GM18511 (cell line): Measurements from ENCODE around the gene PCNX3.

Source experiments
- ATAC-seq: cut with Tn5 transposase; IDR thresholded peaks from one replicate; pipeline ENCODE4 v1.9.1; 2021; ENCODE audit warnings: mild to moderate bottlenecking, moderate library complexity; ENCODE audit not compliant: unreplicated experiment

PCNX3 gene

DNA sequence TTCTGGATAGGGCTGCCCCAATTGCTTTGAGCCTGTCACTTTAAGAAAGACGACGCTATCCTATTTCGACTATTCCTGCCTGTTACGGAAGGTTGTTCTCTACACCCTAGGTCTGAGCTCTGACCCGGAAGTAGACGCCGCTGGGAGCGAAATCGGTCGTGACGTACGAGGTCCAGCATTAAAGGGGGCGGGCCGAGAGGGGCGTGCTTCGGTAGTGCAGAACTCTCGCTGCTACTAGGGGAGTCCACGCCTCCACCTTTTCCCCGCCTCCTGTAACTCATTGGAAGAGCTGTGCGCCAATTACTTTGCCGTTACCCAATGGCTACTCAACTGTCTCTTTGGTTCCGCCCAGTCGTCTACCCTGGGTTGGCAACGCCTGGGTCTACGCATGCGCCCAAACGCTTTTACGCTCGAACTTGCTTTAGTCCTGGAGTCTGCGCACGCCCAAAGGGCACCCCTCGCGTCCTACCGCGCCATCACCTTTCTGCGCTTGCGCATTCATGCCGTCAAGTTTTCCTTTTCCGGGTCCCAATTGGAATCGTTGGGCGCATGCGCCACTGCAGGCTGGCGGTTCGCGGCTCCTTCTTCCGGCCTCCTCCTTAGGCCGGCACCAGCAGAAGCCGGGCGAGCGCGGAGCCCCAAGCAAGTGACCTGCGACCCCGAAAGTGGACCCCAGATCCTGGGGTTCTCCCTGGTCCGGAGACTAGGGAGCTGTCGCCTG lies at the start of gene PCNX3:
TSS of gene PCNX3 (plus strand) at position 548 of the 721 bp plus-strand sequence. CDS start 536 bp downstream, outside the sequence.
- peak; percentile 78 for ATAC-seq

DNA sequence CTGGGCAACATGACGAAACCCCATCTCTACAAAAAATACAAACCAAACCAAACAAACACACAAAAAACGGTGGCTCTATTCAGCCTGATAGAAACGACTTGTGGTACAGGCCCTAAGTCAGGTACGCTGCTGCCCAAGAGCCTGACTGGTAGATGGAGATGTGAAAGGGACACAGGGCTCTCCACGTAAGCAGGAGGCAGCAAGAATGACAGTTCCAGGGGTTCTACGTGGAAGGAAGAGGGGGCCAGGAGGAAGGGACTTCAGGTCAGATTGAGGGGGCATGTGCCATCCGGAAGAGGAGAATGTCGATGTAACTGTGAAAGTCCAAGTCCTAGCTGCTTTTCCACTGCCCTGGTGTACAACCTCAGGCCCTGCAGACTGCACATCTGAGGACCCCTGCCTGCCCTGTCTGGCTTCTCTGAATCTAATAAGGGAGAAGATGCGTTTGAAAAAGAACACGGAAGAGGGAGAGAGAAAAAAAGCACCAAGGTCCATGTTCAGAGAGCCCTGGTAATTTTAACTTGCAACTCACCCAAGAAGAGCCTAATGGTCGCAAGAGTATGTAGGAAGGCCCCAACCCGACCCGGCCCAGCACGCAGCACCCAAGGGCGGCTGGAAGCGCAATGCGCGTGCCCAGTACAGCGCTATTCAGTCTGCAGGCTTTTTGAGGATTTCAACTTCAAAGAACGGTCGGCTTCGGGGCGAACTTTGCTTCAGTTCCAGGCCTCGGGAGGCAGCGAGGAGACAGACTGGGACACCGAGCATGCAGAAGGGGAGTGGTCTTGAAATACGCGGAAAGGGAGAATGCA lies 46.2 kb upstream of the PCNX3 start:
- ATAC-seq: peak; percentile 12

DNA sequence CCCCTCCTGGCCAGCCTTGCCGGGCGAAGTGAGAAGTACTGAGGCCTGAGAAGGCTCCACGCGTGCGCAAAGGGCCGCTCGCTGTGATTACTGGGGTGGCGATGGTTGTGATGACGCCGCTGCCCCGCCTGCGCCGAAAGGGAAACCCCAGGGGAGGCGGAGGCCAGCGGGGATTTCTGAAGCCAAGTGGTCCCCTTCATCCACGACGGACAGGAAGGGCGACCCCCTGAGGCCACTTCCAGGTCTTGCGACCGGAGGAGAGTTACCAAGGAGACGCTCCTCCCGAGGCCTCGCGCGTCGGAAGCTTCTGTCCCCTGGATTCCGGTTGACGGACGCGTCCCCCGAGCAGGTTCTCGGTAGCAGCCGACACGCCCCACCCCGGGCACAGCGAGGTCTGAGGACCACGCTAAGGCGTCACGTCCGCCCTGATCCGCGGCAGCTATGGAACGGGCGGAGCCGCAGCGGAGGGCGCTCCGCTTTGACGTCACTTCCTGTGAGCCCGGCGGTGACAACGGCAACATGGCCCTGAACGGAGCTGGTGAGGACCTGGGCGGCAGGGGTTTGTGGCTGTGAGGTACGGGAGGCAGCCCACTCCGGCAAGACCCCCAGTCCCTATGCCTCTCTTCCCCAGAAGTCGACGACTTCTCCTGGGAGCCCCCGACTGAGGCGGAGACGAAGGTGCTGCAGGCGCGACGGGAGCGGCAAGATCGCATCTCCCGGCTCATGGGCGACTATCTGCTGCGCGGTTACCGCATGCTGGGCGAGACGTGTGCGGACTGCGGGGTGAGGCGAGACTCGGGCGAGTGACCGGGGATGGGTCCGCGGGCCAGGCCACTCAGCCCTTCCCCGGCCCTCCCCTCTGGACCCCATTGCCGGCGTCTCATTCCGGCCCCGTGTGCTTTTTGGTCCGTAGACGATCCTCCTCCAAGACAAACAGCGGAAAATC lies 45.3 kb upstream of the PCNX3 start, which contains the start of gene ZNRD2:
TSS of gene ZNRD2 (plus strand) at position 505 of the 946 bp plus-strand sequence. CDS start at position 520, 15 bp downstream.
- ATAC-seq: peak; percentile 72

DNA sequence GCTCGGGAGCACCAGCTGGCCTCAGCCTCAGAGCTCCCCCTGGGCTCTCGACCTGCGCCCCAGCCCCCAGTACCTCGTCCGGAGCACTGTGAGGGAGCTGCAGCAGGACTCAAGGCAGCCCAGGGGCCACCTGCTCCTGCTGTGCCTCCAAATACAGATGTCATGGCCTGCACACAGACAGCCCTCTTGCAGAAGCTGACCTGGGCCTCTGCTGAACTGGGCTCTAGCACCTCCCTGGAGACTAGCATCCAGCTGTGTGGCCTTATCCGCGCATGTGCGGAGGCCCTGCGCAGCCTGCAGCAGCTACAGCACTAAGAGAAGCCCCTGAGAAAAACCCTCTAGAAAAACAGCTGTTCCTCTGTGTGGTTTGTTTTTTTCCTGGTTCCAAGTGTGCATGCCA lies 44.2 kb upstream of the PCNX3 start:
- ATAC-seq: no peak

DNA sequence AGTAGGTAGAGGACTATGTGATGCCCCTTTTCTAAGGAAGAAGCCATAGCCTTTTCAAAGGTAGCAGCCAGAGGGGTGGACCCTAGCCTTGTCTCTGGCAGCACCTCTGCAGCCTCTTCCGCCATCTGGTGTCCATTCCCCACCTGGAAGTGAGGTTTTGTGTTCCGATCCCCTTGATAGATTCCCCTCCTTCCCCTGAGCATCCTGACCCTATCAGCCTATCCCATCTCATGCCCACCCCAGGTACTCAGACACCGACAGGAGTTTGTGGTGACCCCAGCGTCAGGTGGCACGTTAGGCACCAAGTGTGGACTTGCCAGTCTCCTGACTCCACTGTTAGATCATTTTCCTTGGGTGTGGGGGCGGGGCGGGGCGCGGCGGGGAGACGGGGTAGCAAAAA lies 43.6 kb upstream of the PCNX3 start:
- no peak for ATAC-seq

DNA sequence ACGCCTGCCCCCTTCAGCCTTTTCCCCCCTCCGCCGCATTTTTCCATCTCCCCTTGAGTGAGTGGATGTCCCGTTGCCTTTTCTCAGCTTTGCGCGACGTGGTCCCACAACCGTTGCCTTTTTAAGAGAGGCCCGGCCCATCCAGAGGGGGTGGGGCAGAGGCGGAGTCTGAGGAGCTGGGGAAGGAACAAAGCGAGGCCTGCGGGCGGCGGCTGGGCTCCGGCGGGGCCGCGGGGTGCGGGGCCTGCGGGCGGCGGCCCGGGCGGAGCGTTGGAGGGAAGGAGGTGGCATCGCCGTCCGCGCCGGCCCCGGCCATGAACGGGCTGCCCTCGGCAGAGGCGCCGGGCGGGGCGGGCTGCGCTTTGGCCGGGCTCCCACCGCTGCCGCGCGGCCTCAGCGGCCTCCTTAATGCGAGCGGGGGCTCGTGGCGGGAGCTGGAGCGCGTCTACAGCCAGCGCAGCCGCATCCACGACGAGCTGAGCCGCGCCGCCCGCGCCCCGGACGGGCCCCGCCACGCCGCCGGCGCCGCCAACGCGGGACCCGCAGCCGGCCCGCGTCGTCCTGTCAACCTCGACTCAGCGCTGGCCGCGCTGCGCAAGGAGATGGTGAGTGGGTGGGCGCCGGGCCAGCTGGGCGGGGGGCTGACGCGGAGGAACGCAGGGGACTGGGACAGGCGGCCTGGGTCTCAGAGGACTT lies 43.1 kb upstream of the PCNX3 start, which contains the start of gene FAM89B:
TSS of gene FAM89B (plus strand) at position 183 of the 696 bp plus-strand sequence. CDS start at position 315, 132 bp downstream.
- no peak for ATAC-seq

DNA sequence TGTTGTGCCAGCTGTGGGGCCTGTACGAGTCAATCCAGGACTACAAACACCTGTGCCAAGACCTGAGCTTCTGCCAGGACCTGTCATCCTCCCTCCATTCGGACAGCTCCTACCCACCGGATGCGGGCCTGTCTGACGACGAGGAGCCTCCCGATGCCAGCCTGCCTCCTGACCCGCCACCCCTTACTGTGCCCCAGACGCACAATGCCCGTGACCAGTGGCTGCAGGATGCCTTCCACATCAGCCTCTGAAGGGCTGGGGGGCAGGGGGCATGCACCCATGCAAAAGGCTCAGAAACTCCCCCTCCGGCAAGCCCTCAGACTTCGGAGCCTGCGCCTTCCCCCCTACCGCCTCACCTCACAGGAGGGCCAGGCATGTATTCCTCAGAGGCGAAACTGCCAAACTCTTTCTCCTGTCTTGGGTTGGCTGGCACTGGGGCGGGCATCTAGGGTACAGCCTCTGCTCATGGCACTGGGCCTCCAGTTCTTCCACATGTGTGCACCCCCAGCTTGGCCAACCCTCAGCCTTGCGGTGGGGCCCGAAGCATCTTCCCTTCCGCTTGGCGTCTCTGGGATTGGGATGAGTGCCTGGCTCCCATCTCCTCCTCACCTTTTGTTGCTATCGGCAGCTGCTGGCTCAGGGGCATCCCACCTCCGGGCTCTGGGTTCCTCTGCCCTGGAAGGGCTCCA lies 42.0 kb upstream of the PCNX3 start:
- ATAC-seq: no peak

DNA sequence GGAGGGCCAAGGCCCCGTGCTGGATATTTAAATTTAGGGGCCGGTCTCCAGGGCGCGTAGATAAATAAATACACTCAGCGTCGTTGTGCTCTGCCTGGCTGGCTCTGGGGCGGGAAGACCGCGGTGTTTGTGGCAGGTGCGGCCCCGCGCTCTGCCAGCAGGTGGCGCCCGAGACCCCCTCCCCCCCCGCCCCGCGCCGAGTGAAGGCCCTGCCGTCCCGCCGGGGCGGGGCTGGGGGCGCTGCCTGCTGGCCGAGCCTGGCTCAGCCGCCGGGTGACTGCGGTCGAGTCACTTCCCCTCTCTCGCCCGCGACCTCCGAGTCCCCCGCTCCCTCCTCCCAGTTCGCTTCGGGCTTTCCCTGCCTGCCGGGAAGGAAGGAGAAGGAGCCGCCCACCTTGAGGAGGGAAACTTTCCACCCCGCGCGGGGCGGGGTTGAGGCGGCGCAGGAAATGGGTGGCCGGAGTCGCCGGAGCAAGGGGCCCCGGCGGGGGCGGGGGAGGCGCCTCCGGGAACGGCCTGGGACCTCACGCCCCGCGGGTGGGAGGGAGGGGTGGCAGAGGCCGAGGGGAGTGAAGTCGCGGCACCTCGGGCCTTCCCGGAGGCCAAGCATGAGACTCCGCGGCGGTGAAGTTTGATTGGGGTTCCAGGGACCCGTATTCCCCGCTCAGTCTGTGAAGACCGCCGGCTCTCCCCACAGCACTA lies 41.3 kb upstream of the PCNX3 start:
- ATAC-seq: peak; percentile 31

DNA sequence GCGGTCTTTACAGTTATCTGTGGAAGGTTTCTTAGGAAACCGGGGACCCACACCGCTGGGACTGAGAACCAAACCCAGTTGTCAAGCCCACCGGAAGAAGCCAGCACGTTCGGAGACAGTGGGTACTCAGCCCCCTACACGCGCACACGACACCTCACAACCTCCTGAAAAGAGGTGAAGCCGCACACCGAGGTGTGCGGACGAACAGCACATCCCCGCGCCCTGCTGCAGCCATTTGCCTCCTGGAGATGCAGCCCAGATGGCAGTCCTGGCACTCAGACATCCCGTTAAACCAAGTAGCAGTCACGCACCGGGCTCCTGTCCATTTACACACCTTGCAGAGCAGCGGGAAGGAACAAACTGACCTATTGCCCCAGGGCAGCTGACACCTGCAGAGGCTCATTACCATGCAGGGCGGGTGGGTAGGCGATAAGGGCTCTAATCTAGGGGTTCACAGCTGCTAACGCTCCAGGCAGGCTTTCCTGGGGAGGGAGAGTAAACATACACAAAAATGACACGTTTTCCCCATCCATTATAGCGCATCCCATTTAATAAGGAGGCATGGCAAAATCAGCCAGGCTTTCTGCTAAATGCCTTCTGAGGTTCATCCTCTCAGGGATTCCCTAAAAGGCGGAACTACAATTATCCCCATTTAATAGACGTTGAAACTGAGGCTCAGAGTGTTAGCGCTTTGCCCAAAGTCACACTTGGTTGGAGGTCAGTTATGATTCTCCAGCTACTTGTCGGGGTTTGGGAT lies 40.6 kb upstream of the PCNX3 start:
- ATAC-seq: no peak

DNA sequence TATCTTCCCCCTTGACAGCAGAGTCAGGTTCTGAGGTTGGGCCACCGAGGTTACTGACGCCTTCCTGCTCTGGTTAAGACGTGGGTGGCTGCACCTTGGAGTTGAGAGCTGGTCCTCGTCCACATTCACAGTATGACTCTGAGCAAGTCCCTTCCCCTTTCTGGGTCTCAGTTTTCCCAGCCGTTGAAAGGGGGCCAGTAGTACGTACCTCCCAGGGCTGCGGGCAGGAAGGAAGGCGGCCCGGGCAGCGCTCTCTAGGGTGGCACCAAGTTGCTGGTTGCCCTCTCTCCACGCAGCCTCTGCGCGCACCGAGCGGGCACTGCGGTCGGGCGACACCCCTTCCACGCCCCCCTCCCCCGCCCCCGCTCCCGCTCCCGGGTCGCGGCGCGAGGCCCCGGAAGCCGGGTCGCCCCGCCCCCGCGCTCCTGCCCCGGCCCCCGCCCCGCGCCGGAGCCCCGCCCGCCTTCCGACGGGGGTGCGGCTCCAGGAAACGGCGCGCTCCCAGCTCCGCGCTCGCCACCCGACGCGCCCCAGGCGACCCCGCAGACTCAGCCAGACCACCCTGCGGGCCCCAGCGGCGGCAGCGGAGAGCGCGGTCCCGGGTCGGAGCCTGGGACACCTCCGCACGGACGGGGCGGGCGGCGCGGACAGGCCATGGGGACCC lies 39.9 kb upstream of the PCNX3 start, which contains the start of gene EHBP1L1:
TSS of gene EHBP1L1 (plus strand) at position 486 of the 664 bp plus-strand sequence. CDS start 250 bp downstream, outside the sequence.
- ATAC-seq: no peak

DNA sequence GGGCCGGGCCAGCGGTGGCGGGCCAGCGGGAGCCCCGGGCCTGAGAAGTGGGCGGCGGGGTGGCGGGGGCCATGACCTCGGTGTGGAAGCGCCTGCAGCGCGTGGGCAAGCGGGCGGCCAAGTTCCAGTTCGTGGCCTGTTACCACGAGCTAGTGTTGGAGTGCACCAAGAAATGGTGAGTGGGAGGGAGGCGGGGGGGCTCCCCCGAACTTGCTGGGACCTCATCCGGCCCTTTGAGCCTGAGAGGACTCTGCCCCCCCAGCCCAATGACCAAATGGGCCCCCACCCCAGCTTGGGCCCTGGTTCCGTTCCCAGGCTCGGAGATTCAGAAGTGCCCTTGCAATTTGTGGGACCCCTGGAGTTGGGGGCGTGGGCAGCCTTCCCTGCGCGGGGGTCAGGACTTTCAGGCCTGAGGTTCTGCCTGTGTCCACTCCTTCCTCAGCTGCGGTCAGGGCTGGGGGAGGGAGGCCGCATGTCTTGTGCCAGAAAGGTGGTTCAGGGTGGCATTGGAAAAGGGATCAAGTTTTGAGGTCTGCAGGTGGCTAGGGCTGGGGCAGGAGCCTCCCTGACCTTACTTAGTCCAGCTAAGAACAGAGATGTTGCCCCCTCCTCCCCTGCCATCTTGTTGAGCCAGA lies 39.2 kb upstream of the PCNX3 start:
- ATAC-seq: no peak

DNA sequence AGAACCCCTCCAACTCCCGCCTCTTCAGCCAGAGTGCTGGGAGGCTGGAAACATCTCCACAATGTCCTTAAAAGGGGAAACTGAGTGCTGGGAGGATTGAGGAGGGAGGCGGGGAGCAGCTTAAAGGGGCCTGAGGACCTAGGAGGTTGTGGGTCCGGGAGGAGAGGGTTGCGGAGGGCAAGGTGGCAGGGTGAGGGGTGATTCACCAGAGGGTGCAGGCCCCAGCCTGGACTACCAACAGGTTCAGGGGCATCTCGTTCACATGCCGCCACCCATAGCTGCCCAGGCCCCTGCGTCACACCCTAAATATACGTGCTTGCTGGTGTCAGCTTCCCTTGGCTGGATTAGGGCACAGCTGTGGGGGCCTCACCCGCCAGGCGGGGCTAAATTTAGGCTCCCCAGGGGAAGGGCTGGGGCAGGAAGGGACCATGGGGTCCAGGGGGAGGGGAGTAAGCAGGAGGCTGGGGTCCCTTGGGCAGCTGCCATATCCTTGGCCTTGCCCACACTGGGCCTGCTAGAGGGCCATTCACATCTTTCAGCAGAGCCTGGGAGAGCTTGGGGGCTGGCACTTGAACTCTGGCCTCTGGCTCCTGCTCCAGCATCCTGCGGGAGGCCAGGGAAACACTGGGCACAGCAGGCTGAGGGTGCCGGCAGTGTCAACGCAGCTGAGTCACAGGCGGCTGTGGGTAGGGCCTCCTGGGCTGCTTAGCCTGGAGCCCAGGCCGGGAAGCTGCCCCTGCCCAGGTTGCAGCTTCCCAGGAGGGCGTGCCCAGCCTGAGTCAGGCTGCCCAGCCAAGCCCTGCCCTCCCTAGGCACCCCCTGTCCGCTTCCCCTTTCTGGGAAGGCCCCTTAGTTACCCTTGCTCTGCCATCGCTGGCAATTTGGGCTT lies 38.5 kb upstream of the PCNX3 start:
- no peak for ATAC-seq

DNA sequence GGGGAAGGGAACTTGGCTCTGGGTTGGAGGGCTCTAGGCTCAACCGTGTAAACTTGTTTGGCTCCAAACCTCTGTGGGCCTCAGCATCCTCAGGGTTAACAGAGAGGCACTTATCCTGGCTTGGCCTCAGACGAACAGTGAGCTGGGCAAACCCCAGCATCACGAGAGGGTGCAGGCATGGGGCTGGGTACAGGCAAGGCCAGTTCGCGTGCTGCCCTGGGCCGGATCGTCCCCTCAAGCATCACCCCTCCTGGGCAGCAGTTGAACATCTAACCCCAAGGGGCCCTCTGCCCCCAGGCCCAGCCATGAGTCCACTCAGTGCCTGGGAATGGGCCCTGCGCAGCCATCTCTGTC lies 37.8 kb upstream of the PCNX3 start:
- no peak for ATAC-seq

DNA sequence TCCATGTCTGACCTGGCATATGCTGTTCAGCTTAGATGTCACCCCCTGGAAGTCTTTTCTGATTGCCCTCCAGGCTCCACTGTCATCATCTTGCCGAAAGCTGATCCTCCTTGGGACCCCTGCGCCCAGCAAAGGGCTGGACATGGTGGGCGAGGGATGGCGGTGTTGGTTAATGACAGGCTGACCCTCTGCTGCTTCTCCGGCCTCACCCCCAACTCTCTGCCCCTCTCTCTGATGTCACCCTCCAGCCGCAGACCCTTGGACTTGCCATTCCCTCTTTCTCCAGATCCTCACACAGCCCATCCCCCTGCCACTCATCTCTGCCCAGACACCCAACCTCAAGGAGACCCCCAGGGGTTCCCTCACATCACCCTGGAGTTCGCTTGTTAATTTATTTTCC lies 37.4 kb upstream of the PCNX3 start:
- ATAC-seq: no peak

DNA sequence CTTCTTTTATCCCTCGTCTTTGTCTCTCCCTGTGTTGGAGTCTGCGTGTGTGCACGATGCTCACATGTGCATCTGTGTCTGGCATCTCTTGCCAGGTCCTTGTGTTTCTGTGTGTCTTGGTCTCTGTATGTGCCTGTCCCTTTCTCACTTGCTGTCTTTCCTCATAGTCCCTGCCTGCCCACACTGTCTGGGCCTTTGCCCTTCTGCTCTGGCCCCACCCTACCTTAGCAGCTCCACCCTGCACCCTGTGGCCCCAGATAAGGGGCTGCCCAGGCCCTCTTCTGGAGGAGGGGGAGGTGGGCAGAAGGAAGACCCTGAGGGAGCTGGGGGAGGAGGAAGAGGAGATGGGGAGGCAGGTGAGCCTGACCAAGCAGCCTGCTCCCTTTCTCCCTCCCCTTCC lies 36.9 kb upstream of the PCNX3 start:
- ATAC-seq: no peak

DNA sequence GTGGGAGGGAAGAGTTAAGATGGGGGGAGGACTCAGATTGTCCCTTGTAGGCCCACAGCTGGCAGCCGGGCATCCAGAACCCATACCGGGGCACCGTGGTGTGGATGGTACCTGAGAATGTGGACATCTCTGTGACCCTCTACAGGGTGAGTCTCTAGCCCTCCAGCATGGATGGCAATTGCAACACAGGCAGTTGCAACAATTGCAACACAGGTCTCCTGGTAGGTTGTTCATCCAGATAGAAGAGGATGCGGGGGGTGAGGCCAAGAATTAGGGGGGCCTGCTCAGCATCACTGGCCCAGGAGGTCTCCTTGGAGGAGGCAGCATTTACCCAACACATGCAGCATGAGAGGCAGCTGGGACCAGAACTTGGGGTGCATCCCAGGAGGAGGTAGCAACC lies 36.3 kb upstream of the PCNX3 start:
- ATAC-seq: no peak
